Gastrocnemius medialis (tissue), 4 donors: Measurements from ENCODE around the gene ZNF664.

Experiments used
- CTCF ChIP-seq, 5 experiments: fragments of 450-650 bp in 3 of 5; fragments of 200-600 bp in 2 of 5; sonication (generic) in 2 of 5; IDR thresholded peaks in 4 of 5; conservative IDR thresholded peaks in 1 of 5; 1 replicate in 4 of 5; 2 replicates in 1 of 5; pipeline ENCODE4 v1.5.1; 2016 to 2019; ENCODE audit warnings: antibody characterized with exemption in 5 of 5, mild to moderate bottlenecking in 3 of 5, moderate library complexity in 3 of 5
- POLR2A ChIP-seq, 2 donors: fragments of 450-650 bp; IDR thresholded peaks; one replicate each; pipeline ENCODE4 v1.6.1; 2017; ENCODE audit warnings: antibody characterized with exemption in 2 of 2, mild to moderate bottlenecking in 2 of 2, moderate library complexity in 2 of 2

- TF ChIP-seq CTCF (IDR thresholded peaks at IDR 0.05 in 4 of 5, conservative IDR thresholded peaks at IDR 0.05 in 1 of 5): no peak
- no peak for TF ChIP-seq POLR2A (IDR thresholded peaks at IDR 0.05)
These were observed 31.3 kb downstream of the ZNF664 start for GRCh38 chr12:124004233-124004875.
